ENCODE measurements around the gene HNRNPUL1.

The HNRNPUL1 gene

DNA sequence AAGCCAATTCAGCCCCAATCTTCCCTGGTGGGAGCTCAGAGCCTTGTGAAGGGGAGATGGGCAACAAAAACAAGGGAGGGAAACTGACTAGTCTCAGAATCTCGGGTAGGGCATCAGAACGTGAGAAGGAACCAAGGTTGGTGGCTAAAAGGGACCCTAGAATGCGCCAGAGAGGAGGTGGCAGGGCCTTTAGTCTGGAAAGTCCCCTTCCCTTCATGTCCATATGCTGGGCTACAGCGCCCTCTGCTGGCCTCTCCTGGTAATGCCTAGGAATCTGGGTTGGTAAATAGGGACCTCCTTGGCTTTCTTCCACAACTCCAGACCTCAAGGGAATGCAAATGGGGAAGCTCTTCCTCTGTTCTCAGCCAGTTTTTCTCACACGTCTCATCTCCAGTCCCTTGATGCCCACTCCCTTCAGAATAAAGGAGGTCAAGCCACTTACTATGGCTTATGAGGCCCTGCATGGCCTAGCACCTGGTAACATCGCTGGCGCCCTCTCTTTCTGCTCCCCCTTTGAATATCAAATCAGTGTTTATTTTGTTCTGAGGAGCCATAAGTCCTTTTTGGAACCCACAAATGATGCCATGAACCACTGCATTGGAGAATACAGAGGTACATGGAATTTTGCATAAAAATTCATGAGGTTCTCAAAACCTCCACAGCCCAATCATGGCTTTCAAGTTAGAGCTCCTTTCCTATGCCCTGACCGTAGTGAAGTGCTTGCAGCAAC is 44.4 kb downstream of the HNRNPUL1 start:
- peak; percentile 78 for DNase-seq (ENCODE audit: low read depth)

DNA sequence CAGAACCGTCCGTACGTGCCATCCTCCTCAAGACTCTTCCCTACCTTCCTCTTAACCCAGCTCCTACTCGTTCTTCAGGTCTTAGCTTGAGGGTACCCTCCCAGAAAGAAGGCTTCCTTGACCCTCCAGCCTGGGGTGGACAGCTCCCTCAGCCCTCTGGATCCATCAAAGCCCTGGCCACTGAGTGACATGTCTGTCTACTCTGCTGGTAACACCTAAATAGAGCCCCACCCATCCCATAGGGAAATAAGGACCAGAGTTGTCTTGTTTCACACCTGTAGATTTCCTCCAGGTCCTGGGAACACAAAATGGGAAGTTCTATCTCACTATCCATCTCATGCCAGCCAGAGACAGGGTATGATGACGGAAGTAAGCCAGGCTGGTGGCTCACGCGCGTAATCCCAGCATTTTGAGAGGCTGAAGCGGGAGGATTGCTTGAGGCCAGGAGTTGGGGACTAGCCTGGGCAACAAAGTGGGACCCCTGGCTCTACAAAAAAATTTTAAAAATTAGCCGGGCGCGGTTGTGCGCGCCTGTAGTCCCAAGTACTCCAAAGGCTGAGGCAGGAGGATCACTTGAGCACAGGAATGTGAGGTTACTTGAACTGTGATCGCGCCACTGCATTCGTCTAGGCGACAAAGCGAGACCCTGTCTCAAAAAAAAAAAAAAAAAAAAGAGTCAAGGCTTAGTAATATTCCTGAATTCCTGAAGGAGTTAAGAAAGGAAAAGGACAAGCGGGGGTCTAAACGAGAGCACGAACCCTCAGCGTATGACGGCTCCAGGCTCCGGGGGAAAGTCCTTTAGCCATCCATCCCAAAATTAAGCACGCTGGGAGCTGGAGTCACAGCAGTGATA is 45.2 kb downstream of the HNRNPUL1 start:
- no peak for DNase-seq (ENCODE audit: low read depth)

DNA sequence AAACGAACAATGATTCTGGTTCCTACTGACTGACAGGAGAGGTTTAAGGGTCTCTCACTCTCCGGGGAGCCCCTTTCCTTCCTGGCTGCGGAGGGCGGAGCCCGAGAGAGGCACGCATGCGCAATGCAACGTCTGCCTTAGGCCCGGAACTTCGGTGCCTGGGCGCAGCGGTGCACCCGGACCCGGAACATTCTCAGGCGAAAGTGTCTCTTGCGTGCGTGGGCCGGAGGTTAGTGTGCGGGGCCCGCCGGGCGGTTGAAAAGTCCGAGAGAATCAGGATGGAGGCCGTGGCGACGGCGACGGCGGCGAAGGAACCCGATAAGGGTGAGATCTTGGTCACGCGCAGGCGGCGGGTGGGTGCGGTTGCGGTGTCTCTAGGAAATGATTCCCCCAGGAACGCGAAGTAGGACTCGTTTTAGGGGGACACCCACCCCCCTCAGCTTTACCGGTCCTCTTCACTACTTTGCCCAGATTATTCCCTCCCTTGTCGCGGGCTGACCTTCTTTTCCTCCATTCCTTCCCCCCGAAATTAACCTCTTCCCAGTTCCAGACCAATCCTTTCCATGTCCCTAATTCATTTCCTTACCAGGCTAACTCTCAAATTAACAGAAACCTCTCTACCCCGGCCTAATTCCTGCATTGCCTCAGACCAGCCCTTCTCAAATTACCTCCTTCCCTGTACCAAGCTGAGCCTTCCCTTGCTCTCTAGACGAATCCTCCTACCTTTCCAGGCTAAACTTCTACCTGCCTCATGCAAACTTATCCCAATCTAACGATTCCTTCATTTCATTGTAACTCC is 46.1 kb downstream of the HNRNPUL1 start, which contains the start of gene CCDC97:
Gene CCDC97, plus strand, starts transcription at position 140 of the 799 bp plus-strand sequence. Its CDS starts 139 bp downstream, at position 279.
- DNase-seq (ENCODE audit: low read depth) = peak; percentile 82

DNA sequence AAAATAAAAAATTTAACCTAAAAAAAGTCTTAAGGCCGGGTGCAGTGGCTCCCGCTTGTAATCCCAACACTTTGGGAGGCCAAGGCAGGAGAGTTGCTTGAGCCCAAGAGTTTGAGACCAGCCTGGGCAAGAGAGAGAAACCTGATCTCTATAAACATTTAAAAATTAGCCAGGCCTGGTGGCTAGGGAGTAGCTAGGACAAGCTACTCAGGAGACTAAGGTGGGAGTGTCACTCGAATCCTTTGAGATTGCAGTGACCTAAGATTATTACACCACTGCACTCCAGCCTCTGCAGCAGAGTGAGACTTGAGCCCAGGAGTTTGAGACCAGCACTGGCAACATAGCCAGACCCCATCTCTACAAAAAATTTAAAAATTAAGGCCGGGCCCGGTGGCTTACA is 46.9 kb downstream of the HNRNPUL1 start:
- no peak for DNase-seq (ENCODE audit: low read depth)

DNA sequence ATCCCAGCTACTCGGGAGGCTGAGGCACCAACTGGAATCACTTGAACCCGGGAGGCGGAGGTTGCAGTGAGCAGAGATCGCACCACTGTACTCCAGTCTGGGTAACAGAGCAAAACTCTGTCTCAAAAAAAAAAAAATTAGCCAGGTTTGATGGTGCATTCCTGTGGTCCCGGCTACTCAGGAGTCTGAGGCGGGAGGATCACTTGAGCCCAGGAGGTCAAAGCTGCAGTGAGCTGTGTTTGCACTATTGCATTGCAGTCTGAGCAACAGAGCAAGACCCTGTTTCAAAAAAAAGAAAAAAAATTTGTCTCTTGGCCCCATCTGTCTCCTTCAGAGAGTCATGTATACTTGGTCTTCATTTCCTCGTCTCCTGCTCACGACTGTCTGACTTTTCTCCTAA is 47.4 kb downstream of the HNRNPUL1 start:
- DNase-seq (ENCODE audit: low read depth) = no peak

DNA sequence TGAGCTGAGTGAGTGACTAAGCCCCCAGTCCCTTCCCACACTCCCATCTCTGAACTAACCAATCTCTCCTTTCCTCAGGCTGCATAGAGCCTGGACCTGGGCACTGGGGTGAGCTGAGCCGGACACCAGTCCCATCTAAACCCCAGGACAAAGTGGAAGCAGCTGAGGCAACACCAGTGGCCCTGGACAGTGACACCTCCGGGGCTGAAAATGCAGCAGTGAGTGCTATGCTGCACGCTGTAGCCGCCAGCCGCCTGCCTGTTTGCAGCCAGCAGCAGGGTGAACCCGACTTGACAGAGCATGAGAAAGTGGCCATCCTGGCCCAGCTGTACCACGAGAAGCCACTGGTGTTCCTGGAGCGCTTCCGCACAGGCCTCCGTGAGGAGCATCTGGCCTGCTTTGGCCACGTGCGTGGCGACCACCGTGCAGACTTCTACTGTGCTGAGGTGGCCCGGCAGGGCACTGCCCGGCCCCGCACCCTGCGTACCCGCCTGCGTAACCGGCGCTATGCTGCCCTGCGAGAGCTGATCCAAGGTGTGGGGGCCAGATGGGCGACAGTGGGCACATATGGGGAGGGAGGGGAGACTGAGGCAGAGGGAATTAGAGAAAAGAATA is 52.2 kb downstream of the HNRNPUL1 start:
- no peak for DNase-seq (ENCODE audit: low read depth)

DNA sequence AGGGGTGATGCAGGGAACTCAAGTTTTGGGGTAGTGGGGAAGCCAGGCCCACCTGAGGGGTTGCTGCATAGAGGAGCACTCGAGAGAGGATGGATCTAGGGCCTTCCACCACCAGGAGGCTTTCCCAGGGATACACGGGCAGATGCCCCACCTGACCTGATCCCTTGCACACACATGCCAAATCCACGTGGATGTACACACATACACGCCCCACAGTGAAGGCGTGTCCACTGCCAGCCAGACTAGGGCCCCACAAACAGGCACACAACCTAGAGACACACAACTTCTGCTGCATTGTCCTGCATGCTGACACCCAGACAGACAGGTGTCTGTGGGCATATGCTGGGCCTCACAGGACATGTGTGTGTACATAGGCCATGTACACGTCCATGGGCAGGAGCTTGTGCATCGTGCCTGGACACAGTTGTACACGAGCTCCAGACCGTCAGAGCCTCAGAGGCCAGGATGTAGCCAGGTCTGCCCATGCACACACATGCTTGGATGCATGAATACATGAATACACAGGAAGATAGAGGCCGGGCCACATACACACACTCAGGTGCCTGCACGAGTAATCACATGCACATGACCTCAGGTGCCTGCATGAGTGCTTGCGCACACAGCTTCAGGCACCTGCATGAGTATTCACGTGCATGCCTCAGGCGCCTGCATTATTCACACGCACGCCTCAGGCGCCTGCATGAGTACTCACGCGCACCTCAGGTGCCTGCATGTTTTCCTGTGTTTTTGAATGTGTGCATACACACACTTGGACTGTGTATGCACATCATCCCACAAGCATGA is 54.7 kb downstream of the HNRNPUL1 start:
- DNase-seq (ENCODE audit: low read depth) = no peak

DNA sequence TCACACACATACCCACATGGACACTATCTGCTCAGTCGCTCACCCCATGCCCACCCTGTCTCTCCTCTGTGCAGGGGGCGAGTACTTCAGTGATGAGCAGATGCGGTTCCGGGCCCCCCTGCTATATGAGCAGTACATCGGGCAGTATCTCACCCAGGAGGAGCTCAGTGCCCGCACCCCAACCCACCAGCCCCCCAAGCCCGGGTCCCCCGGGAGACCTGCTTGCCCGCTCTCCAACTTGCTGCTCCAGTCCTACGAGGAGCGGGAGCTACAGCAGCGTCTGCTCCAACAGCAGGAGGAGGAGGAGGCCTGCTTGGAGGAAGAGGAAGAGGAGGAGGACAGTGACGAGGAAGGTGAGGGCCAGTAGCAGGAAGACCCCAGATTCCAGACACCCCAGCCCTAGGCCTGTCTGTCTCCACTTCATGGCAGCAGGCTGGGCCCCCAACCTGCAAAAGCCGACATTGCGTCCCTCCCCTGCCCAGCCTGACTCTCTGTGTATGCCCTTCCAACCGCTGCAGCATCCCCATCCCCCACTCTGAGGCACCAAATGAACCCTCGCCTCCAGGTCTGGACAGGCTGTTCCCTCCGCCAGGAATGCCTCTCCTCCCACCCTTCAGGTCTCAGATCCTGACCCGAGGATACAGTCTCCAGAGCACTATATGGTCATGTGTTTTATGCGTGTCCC is 55.5 kb downstream of the HNRNPUL1 start:
- no peak for DNase-seq (ENCODE audit: low read depth)

DNA sequence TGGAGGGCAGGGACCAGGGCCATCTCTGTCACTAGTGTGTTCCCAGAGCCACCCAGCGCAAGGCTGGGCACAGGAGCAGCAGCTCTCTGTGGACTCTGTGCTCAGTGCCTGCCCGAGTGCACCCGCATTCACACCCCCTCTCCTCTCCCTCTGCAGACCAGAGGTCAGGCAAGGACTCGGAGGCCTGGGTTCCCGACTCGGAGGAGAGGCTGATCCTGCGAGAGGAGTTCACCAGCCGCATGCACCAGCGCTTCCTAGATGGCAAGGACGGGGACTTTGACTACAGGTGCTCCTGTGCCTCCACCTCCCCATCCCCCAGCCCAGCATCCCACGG is 56.0 kb downstream of the HNRNPUL1 start:
- DNase-seq (ENCODE audit: low read depth) = no peak

DNA sequence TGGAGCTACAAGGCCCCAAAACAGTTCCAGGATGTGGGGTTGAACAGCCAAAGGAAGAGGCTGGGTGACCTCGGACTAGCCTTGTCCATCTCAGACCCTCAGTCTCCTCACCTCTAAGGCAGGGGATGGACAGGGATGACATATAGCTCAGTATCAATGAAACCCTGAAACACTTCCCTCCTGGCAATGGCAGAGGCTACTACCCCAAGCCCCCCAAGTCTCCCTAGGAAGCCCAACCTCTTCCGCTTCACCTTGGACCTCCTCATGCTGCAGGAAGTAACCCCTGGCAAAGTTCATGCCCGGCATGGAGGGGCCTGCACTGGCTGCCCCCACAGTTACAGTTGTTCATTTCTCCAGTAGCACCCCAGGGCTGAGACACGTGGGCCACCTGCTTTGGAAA is 56.4 kb downstream of the HNRNPUL1 start:
- no peak for DNase-seq (ENCODE audit: low read depth)

DNA sequence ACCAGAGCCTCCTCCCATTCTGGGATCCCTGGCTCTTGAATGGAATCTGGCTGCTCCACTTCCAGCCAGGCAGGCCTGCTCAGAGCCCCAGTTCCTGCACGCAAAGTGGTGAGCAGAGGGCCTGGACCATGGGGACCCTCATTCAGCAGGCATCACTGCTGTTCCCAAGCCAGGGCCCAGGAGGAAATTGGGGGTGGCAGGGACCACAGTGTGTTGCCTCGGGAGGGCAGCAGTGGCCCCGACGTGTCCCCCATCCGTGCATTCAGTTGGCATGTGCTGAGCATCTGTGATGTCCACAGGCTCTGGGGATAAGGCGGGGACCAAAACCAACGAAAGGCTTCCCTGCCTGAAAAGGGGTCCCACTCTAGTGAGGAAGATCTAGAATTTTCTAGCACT is 57.0 kb downstream of the HNRNPUL1 start:
- no peak for DNase-seq (ENCODE audit: low read depth)

DNA sequence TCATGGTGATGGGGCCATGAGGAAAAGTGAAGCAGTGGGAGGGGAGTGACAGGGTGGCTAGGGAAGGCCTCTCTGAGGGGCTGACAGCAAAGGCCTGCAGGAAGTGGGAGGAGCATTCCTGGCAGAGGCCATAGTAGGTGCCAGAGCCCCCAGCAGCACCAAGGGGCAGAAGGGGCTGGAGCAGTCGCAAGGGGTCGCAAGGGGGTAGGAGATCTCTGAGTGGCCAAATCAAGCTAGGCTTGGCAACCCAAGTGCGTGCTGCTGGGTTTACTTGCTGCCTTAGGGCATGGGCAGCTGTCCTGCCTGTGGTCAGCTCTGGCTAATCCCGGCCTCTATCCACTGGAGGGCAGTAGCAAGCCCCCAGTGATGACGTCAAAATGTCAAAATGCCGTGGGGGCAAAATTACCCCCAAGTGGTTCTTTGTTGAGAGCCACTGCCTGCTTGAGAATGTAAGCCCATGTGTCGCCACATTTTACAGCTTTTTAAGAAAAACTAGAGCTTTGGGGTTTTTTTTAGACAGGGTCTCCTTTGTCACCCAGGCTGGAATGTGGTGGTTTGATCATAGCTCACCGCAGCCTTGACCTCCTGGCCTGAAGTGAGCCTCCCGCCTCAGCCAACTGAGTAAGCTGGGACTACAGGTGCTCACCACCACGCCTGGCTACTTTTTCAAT is 57.6 kb downstream of the HNRNPUL1 start:
- no peak for DNase-seq (ENCODE audit: low read depth)

DNA sequence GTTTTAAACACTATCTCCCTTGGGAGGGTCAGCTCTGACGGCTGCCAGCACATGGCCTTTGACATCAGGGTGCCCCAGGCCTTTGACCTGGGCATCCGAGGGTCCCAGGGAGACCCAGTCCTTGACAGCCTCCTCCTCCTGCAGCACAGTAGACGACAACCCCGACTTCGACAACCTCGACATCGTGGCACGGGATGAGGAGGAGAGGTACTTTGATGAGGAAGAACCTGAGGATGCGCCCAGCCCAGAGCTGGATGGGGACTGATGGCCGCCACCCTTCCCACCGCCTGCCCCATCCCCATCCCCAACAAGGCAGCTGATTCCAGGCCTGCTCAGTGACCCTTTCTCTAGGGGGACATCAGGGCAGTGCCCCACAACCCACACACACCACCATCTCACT is 58.3 kb downstream of the HNRNPUL1 start:
- no peak for DNase-seq (ENCODE audit: low read depth)

DNA sequence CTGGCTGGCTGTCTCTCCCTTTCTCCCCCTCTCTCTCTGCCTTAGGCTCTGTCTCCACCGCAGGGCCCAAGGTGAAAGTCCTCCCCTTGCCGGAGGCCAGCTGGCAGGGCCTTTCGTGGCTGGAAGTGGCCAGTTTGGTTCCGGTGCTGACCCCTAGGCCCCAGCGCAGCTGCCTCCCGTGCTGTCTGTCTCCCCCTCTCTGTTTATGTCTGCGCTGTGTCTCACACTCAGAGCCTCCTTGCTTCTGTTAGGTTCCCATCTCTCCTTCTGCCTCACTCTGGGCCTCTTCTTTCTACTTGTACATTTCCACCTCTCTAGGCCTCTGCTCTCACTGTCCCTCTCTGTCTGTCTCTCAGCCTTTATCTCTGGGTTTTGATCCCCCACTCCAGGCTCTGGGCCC is 58.9 kb downstream of the HNRNPUL1 start:
- DNase-seq (ENCODE audit: low read depth) = no peak

DNA sequence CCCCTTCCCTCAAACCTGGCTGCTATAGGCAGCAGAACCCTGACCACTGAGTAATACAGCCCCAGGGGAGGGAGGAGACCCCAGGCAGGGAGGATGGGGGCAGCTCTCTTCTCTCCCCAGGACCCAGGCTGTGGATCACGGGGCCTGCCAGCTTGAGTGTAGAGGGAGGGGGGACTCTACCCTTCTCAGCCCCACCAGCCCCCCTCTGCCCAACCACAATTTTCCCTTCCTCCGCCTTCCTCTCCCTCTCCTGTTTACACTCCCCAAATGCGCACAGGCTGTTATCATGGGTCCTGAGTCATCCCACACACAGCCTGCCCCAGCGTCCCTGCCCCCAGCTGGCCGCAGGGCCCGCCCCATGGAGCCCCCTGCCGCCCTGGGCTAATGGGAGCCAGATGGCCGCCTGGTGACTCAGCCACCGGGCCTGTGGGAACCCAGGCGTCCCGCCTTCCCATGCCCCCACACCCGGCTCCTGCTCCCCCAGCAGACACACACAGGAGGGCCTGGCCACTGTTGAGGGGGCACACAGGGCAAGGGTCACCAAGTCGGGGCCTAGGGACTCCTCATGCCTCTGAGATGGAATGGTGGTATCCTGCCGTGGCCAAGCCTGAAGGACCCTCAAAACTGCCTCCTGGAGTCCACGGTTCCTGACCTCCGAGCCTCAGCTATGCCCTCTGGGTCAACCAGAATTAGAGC is 59.4 kb downstream of the HNRNPUL1 start:
- DNase-seq (ENCODE audit: low read depth) = no peak

DNA sequence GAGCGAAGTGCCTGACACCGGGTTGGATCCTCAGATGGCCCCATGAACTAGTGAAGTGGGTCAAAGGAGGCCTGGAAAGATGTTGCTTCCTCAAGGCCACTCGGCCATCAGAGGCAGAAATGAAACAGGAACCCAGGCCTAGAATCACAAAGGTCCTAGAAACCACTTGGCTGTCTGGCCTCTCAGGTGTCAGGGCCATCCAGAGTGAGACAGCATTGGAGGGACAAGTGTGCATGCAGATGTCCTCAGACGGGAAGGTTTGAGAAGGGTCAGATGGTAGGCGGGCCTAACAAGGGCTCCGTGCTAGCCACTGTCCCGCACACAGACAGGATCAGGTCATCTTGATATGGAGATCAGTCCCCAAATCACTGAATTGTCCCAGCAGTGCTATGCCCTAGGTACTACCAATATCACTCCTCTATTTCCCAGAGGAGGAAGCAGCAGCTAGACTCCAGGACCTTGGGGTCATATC is 60.1 kb downstream of the HNRNPUL1 start:
- DNase-seq (ENCODE audit: low read depth) = no peak

DNA sequence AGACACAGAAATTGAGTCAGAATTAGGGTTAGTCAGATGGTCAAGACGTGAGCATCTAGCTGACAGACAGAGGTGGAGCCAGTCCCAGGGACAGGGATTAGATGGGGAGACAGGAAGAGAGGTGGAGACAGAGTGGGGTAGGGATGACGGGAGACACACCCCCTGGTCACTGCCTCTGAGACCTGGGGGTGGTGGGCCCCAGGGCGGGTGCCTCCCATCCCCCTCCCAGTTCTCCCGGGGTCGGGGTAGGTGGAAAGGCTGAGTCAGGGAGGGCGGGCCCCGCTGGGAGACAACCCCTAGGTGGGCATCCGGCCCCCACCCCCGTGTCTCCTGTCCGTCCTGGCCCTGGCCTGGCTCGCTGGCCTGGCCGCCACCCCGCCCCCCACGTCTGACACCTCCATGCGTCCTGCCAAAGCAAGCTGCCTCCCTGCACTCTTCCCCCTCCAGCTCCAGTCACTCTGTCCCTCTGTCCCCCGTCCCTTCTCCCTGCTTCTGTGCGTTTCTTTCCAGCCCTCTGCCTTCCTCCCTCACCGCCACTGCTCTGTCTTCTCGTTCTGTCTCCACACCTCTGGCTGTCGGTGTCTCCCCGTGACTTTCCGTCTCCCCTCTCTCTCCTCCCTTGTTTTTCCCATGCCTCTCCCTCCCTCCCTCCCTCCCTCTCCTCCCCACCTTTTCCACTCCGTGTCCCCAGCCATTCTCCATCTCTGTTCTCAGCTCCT is 60.9 kb downstream of the HNRNPUL1 start:
- peak; percentile 42 for DNase-seq (ENCODE audit: low read depth)

DNA sequence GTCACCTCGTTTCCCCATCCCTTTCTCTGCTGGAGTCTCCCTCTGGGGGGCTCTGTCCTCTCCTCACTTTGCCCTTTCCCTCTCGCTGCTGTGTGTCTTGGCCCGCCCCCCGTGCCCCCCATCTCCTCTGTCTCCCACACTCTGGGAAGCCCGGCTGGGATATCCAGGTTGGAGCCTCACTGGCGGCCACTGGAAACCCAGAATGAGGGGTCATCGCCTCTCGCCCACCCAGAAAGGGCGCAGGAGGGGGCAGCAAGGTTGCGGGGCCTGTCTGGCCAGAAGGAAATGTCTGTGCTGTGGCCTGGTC is 61.4 kb downstream of the HNRNPUL1 start:
- no peak for DNase-seq (ENCODE audit: low read depth)
